Fibroblast of lung (primary cell): ENCODE measurements around the gene FOXS1. TPM values are rescaled to one million over a fixed set of nuclear protein-coding genes. Genes with fewer than 3 reads are reported as not detected.

Experiments
- DNase-seq, 2 donors: peaks; one replicate each; pipeline versions ENCODE4 v3.0.0 to v3.0.0-alpha.2; 2010; ENCODE audit warnings: low read depth in 2 of 2
- H2AFZ ChIP-seq: 2 replicates; pipeline ENCODE4 v1.5.1; 2012; ENCODE audit warnings: low read length, control low read depth, inconsistent platforms
- H3K27ac ChIP-seq: 2 replicates; pipeline ENCODE4 v1.5.1; 2011; ENCODE audit warnings: low read length, control low read depth; ENCODE audit not compliant: insufficient read depth
- H3K27me3 ChIP-seq: 2 replicates; pipeline ENCODE4 v1.5.1; 2011; ENCODE audit warnings: mild to moderate bottlenecking, low read length; ENCODE audit not compliant: control insufficient read depth, insufficient read depth
- H3K36me3 ChIP-seq: 2 replicates; pipeline ENCODE4 v1.5.1; 2011; ENCODE audit warnings: low read length; ENCODE audit not compliant: control insufficient read depth, insufficient read depth
- H3K4me1 ChIP-seq: 2 replicates; pipeline ENCODE4 v1.5.1; 2011; ENCODE audit warnings: low read length; ENCODE audit not compliant: control insufficient read depth, insufficient read depth; ENCODE audit errors: extremely low read depth
- H3K4me2 ChIP-seq: 2 replicates; pipeline ENCODE4 v1.5.1; 2011; ENCODE audit warnings: low read length, control low read depth; ENCODE audit not compliant: insufficient read depth; ENCODE audit errors: extremely low read depth
- H3K4me3 ChIP-seq, 4 experiments: fragments of 200-600 bp in 1 of 4; sonication (generic) in 1 of 4; replicated peaks in 1 of 4; 2 replicates each; pipeline ENCODE4 v1.5.1; 2011 to 2016; ENCODE audit warnings: low read length in 4 of 4, low read depth in 3 of 4, mild to moderate bottlenecking in 3 of 4, control low read depth in 2 of 4, inconsistent platforms in 1 of 4, mixed read lengths in 1 of 4; ENCODE audit not compliant: insufficient read depth in 1 of 4; ENCODE audit errors: control extremely low read depth in 1 of 4
- H3K79me2 ChIP-seq: 2 replicates; pipeline ENCODE4 v1.5.1; 2012; ENCODE audit warnings: mild to moderate bottlenecking, low read length, inconsistent platforms; ENCODE audit not compliant: control insufficient read depth, insufficient read depth
- H3K9ac ChIP-seq: 2 replicates; pipeline ENCODE4 v1.5.1; 2011; ENCODE audit warnings: mild to moderate bottlenecking, low read length, control low read depth; ENCODE audit not compliant: insufficient read depth
- H3K9me3 ChIP-seq: 2 replicates; pipeline ENCODE4 v1.5.1; 2012; ENCODE audit warnings: low read depth, low read length; ENCODE audit not compliant: control insufficient read depth, insufficient read depth
- H4K20me1 ChIP-seq: 2 replicates; pipeline ENCODE4 v1.5.1; 2011; ENCODE audit warnings: low read length; ENCODE audit not compliant: control insufficient read depth, insufficient read depth; ENCODE audit errors: extremely low read depth
- EZH2 ChIP-seq: IDR thresholded peaks from 2 replicates; pipeline ENCODE4 v1.5.1; 2012; ENCODE audit warnings: low read length, control low read depth, mild to moderate bottlenecking; ENCODE audit errors: missing control alignments
- polyA plus RNA-seq, 2 donors: library from polyadenylated mRNA; depleted of rRNA in 1 of 2; stranded (reverse) in 1 of 2; unstranded in 1 of 2; fragments of >200 nt; gene quantifications; 2 replicates each; pipeline ENCODE4 v1.2.1, GENCODE V29; 2011 to 2012; ENCODE audit warnings: missing spikeins in 1 of 2
- total RNA-seq: library from RNA; depleted of rRNA; stranded (reverse); fragments of >200 nt; gene quantifications from 2 replicates; pipeline ENCODE4 v1.2.1, GENCODE V29; 2014
- TF ChIP-seq, protein P1 (sequence below), 2 donors: IDR thresholded peaks in 1 of 2; conservative IDR thresholded peaks in 1 of 2; 1 replicate in 1 of 2; 2 replicates in 1 of 2; pipeline ENCODE4 v1.5.1; 2011 to 2012; ENCODE audit warnings: low read length in 2 of 2, control low read depth in 1 of 2, inconsistent platforms in 1 of 2, low read depth in 1 of 2, mild to moderate bottlenecking in 1 of 2

FOXS1 gene
- total and polyA plus RNA-seq, 2 donors (not counting 1 experiment from before 2014, with no cell fraction given) = under 0.01 TPM; not detected in 1

GRCh38 chr20:31843881-31844280 lies 1.5 kb downstream of the FOXS1 start:
- Histone ChIP-seq H3K4me3 (no peak overlapping the region), H3K79me2 (no peaks in the 10 kb centered on the region), H3K27ac (no peak overlapping the region), H3K4me1 (peaks cover 28% of the 10 kb centered on the region), H4K20me1 (no peaks in the 10 kb centered on the region), H2AFZ (no peak overlapping the region), H3K27me3 (peaks cover 3% of the 10 kb centered on the region), H3K9ac (no peak overlapping the region), H3K36me3 (no peaks in the 10 kb centered on the region), H3K9me3 (no peaks in the 10 kb centered on the region), H3K4me2 (no peak overlapping the region)
- DNase-seq = no peak
- TF ChIP-seq EZH2 = no peak
- TF ChIP-seq, protein P1, sequence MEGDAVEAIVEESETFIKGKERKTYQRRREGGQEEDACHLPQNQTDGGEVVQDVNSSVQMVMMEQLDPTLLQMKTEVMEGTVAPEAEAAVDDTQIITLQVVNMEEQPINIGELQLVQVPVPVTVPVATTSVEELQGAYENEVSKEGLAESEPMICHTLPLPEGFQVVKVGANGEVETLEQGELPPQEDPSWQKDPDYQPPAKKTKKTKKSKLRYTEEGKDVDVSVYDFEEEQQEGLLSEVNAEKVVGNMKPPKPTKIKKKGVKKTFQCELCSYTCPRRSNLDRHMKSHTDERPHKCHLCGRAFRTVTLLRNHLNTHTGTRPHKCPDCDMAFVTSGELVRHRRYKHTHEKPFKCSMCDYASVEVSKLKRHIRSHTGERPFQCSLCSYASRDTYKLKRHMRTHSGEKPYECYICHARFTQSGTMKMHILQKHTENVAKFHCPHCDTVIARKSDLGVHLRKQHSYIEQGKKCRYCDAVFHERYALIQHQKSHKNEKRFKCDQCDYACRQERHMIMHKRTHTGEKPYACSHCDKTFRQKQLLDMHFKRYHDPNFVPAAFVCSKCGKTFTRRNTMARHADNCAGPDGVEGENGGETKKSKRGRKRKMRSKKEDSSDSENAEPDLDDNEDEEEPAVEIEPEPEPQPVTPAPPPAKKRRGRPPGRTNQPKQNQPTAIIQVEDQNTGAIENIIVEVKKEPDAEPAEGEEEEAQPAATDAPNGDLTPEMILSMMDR (conservative IDR thresholded peaks at IDR 0.05 in 1 of 2, IDR thresholded peaks at IDR 0.05 in 1 of 2; ENCODE audit: low read depth in 1 of 2, low read length in 2 of 2) = no peak

DNA sequence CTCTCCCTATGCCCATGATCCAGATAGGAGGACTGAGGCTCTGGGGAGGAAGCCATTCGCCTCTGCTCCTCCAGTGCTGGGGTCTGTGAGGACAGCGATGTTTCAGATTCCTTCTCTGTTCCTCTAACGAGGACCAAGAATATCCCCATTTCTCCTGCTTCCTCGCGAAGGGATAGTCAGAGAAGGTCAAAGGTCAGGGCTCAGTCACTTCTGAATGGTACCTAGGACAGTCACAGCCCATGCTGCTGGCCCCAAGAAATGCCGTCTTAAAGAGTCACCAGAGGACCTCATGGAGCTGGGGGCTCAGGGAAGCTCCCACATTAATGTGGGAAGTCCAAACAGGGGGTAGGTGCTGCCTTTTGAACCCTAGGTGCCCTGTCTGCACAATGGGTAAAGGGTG lies 2.1 kb downstream of the FOXS1 start:
- no peak overlapping the region for H3K27ac ChIP-seq
- H3K36me3 ChIP-seq = no peaks in the 10 kb centered on the region
- peaks cover 2% of the 10 kb centered on the region for H3K27me3 ChIP-seq
- no peak for DNase-seq
- H3K4me1 ChIP-seq = peaks cover 30% of the 10 kb centered on the region
- H3K9ac ChIP-seq = no peak overlapping the region
- no peaks in the 10 kb centered on the region for H4K20me1 ChIP-seq
- H3K9me3 ChIP-seq = no peaks in the 10 kb centered on the region
- no peak overlapping the region for H2AFZ ChIP-seq
- no peak for TF ChIP-seq EZH2
- TF ChIP-seq, protein P1 (conservative IDR thresholded peaks at IDR 0.05 in 1 of 2, IDR thresholded peaks at IDR 0.05 in 1 of 2; ENCODE audit: low read depth in 1 of 2, low read length in 2 of 2) = no peak
- no peak overlapping the region for H3K4me3 ChIP-seq
- no peaks in the 10 kb centered on the region for H3K79me2 ChIP-seq
- H3K4me2 ChIP-seq = no peak overlapping the region

DNA sequence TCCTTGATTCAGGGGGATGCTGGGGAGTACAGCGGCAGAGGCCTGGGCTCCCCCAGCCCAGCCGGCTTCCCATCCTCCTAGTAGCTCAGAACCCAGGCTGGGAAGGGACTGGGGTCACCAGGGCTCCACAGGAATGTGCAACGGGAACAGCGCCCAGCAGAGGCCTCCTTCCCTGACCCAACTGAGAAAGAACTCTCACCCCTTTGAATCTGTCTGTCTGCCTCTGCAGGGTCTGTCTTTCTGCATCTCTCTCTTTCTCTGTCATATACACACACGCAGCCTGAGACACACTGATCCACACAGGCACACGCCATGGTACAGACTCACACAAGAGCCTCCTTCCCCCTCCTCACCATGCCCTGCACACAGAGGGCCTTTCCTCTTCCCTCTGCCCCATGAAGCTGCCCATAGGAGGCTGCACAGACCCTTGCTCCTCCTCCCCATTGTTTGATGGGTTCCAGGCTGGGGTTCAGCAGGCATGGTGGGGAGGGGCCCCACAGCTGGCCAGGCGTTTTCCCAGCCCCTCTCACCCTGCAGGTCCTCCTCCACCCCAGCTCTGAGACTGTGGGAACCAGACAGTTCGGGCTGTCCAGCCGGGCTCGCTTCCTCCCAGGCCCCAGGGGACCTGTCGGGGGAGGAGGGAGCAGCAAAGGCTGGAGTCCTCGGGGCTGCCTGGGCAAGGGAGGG lies 2.8 kb downstream of the FOXS1 start:
- TF ChIP-seq EZH2 = no peak
- TF ChIP-seq, protein P1 (conservative IDR thresholded peaks at IDR 0.05 in 1 of 2, IDR thresholded peaks at IDR 0.05 in 1 of 2; ENCODE audit: low read depth in 1 of 2, low read length in 2 of 2) = no peak
- H2AFZ ChIP-seq = no peak overlapping the region

More for the DNA sequence above, 2.8 kb downstream of the FOXS1 start:
- H3K9me3 ChIP-seq = no peaks in the 10 kb centered on the region
- peaks cover 2% of the 10 kb centered on the region for H3K27me3 ChIP-seq
- H3K27ac ChIP-seq = peak overlapping the region; percentile 11
- H3K4me1 ChIP-seq = peaks cover 36% of the 10 kb centered on the region
- DNase-seq = peak; percentile 71 to 74
- no peaks in the 10 kb centered on the region for H3K79me2 ChIP-seq
- no peak overlapping the region for H3K9ac ChIP-seq
- H3K4me2 ChIP-seq = peak overlapping the region; percentile 62
- H3K36me3 ChIP-seq = no peaks in the 10 kb centered on the region
- H3K4me3 ChIP-seq = no peak overlapping the region
- H4K20me1 ChIP-seq = no peaks in the 10 kb centered on the region
